ENCODE results near the gene MOGAT1. TPM values are rescaled to one million over a fixed set of nuclear protein-coding genes. Genes with fewer than 3 reads are reported as not detected.

The MOGAT1 gene
- total and polyA plus RNA-seq, 2 of the 8 experiments (the other 6 are each of a cell fraction or from before 2014, with no cell fraction given) = 0.11 to 0.67 TPM

GRCh38 chr2:222736301-222736700, 64.8 kb downstream of the MOGAT1 start (continued):
- TF ChIP-seq RNF2 (IDR thresholded peaks at IDR 0.05; ENCODE audit: borderline replicate concordance, low read depth, low read length, missing control alignments, poor library complexity, severe bottlenecking) = no peak
- no peak for TF ChIP-seq CTCF (IDR thresholded peaks at IDR 0.05; ENCODE audit: control extremely low read depth in 1 of 3, insufficient read depth in 1 of 3, low read depth in 1 of 3, low read length in 3 of 3)
- no peak for TF ChIP-seq SRF (IDR thresholded peaks at IDR 0.05; ENCODE audit: low read depth, low read length)
- no peak for TF ChIP-seq KDM5A (IDR thresholded peaks at IDR 0.05; ENCODE audit: low read length)
- TF ChIP-seq BRCA1 (IDR thresholded peaks at IDR 0.05; ENCODE audit: low read depth, low read length) = no peak
- no peak for TF ChIP-seq BCL11A (IDR thresholded peaks at IDR 0.05; ENCODE audit: low read depth in 2 of 2, low read length in 2 of 2)
